NCI-H774 (cell line): ENCODE results near the gene EEF1AKMT3.
"Not testable (repeated sequence)": the region's sequence is repeated elsewhere in the genome, so short reads cannot be mapped to it uniquely, and the experiment has no call there.

Experiments used
- DNase-seq: peaks from one replicate; lab custom pipeline; 2025; lab: John Stamatoyannopoulos, UW

EEF1AKMT3 gene

DNA sequence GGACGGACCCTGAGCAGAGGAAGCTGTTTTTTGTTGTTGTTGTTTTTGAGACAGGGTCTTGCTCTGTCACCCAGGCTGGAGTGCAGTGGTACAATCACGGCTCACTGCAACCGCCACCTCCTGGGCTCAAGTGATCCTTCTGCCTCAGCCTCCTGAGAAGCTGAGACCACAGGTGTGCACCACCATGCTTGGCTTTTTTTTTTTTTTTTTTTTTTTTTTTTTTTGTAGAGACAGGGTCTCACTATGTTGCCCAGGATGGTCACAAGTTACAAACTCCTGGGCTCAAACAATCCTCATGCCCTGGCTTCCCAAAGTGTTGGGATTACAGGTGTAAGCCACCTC is 45.5 kb downstream of the EEF1AKMT3 start:
- not testable (repeated sequence) for DNase-seq

DNA sequence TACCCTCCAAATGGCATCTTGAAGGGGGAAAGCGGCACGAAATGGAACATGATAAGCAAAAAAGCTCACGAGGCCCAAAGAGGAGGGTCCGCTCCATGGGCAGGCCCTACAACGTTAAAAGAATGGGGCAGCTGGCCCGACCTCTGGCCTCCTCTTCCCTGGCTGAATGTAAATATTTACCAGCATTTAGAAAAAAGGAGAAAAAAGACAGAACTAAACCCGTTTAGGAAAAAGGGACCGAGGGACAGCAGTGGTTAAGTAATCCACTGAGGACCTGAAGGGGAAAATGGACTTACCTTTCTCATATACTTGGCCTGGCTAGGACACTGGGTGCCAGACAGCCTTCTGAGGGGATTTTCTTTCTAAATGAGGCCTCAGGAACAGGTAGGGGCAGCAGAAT is 47.7 kb downstream of the EEF1AKMT3 start:
- DNase-seq = not testable (repeated sequence)

DNA sequence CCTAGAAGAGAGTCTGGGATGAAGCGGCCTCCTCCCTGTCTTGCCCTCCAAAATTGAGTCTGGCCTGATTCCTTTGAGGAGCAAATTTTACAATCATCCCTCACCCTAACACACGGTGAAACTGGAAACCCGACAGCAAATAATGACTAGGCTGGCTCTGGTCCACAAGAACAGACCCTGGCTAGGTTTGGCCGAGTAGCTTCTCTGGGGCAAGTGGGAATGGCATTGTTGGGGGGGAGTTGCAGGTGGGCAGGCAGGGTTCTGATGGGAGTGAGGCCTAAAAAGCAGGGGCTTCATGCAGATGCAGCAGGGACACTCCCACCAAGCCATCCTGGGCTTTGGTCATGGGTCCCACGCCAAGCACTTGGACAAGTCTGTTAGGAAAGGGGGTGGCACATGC is 48.6 kb downstream of the EEF1AKMT3 start:
- not testable (repeated sequence) for DNase-seq

DNA sequence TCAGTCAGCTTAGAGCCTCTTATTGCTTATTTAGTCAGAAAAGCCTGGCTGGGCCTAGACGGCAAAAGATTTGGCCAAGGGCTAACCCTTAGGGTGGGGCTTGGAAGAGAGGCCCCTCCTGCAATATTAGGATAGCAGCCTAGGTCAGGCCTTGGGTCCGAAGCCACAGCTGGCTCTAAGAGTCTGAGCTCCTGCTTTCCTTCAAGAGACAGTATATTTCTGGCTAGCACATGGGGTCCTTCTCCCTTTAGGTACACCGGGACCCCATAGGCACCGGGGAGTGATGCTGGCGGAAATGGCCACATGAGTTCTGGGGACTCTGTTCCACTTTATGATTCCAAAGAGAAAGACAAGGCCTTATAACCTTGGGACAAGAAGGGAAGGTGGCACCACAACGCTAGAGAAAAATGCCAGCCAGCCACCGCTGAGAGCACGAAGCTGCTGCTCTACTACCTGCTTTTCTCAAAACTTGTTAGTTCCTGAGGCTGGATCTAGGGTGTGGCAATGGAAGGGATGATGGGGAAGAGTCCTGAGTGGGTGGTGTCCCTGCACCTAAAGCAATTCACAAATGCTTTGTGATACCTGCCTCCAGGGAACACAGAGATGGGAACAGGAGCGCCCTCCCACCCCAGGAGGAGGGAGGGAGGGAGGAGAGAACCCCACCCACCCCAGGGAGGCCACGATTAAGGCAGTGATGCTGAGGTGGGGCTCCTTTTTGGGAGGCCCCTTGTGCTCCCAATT is 49.2 kb downstream of the EEF1AKMT3 start:
- no peak for DNase-seq

DNA sequence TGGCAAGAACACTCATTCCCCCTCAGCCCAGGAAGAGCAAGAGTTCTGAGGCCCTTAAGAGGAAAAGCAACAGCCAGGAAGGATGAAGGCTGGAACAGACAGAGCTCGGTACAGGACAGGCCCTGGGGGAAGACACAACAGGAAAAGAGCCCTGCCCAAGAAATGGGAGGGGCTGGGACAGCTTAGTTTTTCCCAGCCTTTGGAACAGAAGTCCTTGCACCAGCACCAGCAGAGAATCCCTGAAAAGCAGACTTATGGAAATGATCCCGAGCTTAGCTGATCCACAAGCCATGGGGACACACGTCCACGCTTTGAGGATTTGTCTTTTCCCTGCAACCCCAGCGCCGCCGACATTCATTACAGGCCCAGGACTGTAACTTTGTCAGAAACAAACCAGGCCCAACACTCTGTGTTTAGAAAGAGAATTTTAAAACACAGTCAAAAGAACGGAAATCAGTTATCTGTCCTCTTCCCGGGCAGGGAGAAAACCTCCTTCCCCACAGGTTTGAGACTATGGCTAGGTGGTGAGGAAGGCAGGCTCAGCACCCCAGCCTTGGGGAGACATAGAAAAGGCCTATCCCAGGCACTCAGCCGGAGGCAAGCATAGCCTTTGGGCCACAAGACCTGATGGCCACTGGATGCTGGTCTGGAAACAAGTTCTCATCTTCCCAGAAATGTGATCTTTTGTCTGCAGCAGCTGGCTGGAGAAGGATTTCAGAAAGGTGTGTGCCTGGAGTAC is 50.1 kb downstream of the EEF1AKMT3 start:
- DNase-seq = no peak

DNA sequence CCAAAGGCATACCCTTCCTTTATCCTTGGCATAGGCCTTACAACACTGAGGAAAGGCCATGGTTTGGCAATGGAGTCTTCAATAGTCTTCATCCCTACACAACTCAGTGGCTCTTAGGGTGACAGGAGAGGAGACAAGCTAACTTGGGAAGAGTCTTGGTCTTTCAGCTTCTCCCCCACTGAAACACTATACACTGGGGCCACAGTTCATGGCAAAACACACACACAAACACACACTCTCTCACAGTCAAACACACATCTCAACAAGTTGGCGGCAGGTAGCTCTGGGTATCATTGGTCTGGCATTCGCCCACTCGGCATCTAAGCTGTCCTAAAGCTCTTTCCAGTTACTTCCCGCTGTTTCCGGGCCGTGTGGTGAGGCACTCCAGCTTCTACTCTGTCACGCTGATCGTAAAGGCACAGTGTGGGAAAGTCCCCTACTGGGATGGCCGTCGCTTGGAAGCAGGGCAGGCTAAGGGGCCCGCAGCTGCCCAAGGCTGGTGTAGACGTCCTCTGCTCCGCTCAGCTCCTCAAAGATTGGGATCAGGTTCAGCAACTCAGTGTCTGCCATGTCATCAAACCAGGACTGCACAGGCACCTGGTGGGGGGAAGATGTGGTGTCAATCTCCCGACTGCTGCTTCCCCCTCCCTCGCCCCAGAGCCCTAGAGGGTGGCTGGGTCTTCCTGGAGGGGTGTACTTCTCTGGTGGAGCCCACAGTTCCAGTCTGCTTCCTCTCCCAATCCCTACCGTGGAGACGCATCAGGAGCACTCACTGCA is 50.9 kb downstream of the EEF1AKMT3 start:
- DNase-seq = no peak

DNA sequence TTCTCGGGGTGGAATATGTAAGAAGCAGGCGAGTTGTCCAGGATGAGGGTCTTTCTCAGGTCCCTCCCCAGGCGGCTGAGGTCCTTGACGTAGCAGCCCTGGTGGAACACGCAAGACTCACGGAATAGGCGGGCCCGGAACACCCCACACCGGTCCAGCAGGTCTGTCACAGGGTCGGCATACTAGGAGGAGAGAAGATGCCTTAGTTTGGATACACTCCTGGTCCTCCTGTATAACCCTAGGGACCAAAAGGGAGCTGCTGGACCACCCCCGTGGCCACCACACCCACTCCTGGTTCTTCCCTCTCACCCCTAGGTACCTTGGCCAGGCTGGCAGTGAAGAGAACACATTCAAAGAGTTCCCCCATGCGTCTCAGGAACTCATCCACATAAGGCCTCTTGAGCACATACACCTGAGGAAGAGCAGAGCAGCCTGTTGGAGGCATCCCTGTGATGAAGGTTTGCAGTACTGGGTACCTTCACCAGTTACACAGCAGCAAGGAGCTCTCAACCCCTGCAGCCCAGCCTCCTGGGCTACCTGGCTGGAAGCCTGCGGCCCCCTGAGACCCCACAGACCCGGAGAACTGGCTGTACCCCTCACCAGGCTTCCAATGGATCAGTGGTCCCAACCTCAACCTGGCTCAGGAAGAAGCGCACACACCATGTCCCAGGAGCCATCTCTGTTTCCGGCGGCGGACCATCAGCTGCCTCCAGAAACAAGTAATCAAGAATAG is 51.7 kb downstream of the EEF1AKMT3 start:
- no peak for DNase-seq

DNA sequence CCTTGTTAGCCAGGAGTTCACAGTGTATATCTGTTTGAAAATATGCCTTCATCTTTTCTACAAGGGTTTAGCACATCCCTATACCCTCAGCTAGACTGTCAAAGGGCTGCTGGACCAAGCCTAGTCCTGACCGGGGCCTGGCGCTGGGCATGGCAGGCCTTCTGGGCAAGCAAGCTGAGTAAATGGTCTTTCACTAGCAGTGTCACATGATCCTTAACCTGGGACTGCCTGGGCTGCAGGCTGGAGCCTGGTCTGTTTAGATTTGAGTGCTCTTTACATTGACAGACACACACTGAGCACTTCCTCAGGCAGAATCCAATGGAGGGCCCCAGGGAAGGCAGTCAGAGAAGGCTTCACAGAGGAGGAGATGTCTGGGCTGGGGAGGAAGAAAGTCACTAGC is 53.0 kb downstream of the EEF1AKMT3 start:
- DNase-seq = no peak

DNA sequence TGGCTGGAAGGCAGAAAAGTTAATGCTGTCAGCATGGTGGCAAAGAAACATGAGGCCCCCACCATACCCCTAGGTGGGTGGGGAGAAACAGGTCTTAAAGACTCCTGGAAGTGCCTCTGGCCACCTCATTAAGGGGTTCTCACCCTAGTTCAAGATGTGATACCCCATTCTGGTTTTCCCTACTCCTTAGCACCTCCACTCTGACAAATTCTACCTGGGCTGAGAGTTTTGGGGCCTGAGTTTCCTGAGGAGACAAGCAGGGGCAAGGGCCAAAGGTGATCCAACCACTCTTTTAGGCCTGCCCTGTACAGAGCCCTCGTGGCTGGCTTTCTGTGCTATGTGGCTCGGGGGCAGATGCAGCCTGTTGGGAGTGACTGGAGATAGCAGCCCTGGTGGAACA is 54.0 kb downstream of the EEF1AKMT3 start:
- no peak for DNase-seq

DNA sequence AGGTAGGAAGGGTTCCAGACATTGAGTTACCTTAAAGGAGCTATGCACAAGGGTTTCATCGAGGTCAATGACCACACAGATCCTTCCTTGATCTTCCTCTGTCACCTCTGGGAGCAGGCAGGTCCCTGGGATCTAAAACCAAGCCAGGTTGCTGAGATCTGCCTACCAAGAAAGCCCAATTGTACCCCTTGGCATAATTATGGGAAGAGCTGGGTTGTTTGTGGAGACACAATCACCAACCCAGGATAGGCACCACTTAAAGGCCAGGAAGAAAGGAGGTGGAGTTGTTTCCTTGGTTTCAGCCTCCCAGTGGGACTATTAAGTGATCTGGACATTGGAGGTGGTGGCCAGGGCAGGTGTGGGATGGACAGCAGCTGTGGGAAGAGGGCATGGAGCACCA is 54.6 kb downstream of the EEF1AKMT3 start:
- no peak for DNase-seq

DNA sequence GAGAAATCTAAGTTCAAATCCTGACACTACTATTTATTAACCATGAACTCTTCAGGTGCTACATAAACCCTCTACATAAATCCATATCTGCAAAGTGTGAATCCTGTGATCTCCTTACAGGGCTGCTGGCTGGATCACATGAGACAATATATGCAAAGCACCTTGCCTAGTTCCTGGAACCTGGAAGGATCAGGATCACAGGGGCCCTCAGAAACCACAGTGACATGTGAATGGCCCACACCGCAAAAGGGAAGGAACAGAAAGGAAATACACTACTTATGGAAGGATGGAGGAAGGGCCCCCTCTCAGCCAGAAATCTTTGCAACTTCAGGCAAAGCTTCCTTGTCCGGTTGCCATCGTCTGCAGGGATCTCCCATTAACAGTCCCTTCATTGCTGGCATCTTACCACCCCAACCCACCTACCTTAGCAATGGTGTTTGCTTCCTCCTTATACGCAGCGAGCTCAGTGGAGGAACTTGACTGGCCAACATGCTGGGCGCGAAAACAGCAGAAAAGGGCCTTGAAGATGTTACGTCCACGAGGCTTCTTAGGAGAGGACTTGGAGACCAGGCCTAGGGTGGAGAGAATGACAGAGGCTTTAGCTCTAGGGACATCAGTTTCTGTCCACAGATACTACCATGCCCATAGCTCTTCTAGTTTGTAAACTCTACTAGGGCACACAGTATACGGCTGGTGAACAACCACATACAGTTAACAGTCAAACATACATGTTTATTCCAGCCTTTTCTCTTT is 56.8 kb downstream of the EEF1AKMT3 start:
- DNase-seq = no peak

DNA sequence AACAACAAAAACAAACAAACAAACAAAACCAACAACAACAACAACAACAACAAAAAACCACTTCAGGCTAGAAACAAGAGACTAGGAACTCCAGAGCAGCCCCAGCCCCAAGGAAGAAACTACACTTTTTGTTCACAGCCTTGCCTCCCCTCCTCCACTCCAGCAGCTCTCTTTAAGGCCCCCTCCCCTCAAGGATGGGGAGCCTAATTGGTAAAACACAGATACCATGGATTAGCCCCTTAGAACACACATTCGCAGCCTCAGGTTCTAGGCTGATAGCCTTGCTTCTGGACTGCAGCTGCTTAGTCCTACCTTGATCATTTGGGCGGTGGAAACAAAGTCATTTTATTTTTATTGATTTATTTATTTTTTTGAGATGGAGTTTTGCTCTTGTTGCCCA is 58.0 kb downstream of the EEF1AKMT3 start:
- no peak for DNase-seq
